Measurements from ENCODE around the gene TNRC6C. TPM values are rescaled to one million over a fixed set of nuclear protein-coding genes. Genes with fewer than 3 reads are reported as not detected.

The TNRC6C gene
- total RNA-seq, 1 donor from 2014 or later, result 64.7 TPM

DNA sequence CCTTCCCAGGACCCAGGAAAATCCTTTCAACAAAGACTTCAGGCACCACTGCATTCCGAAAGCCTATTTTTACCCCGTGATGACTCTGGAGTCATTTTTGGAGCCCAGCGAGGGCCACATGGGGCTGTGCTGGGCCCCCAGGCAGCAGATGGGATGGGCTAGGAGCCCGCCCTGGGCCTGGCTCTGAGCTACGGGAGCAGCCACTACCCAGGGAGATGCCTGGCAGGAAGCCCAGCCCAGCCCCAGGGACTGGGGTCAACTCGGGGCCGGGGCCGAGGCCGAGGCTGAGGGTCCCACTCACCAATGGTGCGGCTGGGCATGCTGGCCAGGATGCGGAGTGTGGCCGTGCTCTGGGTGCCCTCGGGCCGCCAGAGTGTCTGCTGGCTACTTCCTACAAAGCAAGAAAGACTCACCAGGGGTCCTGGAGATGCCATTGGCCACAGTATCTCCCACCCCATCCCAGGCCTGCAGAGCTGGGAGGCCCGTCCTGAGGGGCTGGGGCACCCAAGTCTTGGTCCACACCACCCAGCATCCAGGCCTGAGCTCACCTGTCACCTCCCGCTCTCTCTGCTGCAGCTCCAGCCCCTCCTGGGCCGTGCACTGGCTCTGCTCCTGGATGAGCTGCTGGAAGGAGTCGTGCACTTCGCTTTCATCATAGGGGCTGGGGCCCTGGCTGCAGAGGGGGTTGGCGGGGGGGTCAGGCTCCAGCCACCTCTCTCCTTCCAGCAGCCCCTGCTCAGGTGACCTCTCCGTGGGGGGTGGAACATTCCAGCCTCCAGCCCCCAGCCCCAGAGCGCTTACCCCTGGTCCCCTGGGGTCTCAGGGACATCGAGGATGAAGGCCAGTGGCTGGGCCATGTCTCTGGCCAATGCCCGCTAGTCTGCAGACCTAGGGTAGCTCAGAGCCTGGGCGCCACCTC lies 167.7 kb downstream of the TNRC6C start:
- Mint-ChIP-seq H3K27ac (ENCODE audit: unreplicated experiment) (no peak overlapping the region), H3K9me3 (ENCODE audit: unreplicated experiment) (peaks cover 4% of the 10 kb centered on the region), H3K4me3 (ENCODE audit: unreplicated experiment) (no peak overlapping the region), H3K4me1 (ENCODE audit: low read depth, unreplicated experiment) (no peaks in the 10 kb centered on the region), H3K27me3 (ENCODE audit: unreplicated experiment) (peaks cover 15% of the 10 kb centered on the region), H3K36me3 (ENCODE audit: unreplicated experiment) (no peaks in the 10 kb centered on the region)
- TF ChIP-seq, protein P1, sequence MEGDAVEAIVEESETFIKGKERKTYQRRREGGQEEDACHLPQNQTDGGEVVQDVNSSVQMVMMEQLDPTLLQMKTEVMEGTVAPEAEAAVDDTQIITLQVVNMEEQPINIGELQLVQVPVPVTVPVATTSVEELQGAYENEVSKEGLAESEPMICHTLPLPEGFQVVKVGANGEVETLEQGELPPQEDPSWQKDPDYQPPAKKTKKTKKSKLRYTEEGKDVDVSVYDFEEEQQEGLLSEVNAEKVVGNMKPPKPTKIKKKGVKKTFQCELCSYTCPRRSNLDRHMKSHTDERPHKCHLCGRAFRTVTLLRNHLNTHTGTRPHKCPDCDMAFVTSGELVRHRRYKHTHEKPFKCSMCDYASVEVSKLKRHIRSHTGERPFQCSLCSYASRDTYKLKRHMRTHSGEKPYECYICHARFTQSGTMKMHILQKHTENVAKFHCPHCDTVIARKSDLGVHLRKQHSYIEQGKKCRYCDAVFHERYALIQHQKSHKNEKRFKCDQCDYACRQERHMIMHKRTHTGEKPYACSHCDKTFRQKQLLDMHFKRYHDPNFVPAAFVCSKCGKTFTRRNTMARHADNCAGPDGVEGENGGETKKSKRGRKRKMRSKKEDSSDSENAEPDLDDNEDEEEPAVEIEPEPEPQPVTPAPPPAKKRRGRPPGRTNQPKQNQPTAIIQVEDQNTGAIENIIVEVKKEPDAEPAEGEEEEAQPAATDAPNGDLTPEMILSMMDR (IDR thresholded peaks at IDR 0.05; ENCODE audit: partially characterized antibody, unreplicated experiment), result no peak
- no peak for DNase-seq

DNA sequence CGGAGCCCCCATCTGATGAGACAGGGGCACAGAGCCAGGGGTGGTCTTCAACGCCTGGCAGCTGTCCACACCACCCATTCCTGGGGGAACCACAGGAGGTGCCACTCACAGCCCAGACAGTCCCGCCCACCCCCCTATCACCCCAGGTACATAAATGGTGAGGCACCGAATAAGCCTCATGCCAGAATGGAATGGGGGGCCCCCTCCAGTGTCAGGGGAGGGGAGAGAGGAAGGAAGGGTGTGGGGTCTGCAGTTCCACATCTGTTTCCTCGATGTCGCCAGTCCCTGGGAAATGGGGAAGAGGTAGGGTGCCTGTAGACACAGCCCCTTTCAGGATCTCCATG lies 168.4 kb downstream of the TNRC6C start:
- no peak overlapping the region for H3K4me3 Mint-ChIP-seq (ENCODE audit: unreplicated experiment)
- no peaks in the 10 kb centered on the region for H3K36me3 Mint-ChIP-seq (ENCODE audit: unreplicated experiment)
- peaks cover 15% of the 10 kb centered on the region for H3K27me3 Mint-ChIP-seq (ENCODE audit: unreplicated experiment)
- H3K27ac Mint-ChIP-seq (ENCODE audit: unreplicated experiment), result no peak overlapping the region
- TF ChIP-seq, protein P1 (IDR thresholded peaks at IDR 0.05; ENCODE audit: partially characterized antibody, unreplicated experiment), result no peak
- DNase-seq, result no peak
- no peaks in the 10 kb centered on the region for H3K4me1 Mint-ChIP-seq (ENCODE audit: low read depth, unreplicated experiment)
- H3K9me3 Mint-ChIP-seq (ENCODE audit: unreplicated experiment), result peaks cover 4% of the 10 kb centered on the region

DNA sequence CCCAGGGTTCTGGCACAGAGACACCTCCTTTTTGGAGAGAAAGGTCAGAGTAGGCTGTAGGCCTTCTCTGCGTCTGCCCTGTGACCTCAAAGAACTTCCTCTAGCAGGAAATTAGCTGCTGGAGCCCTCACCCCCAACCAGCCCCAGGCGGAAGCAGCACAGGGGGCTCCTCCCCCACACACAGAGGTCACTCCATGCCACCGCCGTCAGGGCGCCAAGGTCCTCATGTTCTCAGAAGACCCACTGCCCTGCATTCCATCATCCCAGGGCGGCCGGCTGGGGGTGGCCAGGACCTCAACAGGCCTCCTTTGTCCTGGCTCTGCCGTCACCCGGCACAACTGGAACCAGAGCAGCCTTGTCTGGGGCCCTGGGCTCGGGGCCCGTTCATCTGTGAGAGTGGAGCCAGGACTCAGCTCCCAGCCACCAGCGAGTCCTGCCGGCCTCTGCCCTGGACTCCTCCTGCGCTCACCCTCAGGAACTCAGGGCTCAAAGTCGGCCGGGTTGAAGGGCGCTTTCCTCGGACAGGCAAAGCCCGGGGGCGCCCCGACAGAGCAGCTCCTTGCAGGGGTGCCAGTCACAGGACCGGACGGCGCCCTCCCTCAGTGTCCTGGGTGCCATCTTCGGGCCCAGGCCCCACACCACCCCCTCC lies 168.9 kb downstream of the TNRC6C start:
- no peaks in the 10 kb centered on the region for H3K4me1 Mint-ChIP-seq (ENCODE audit: low read depth, unreplicated experiment)
- peaks cover 14% of the 10 kb centered on the region for H3K27me3 Mint-ChIP-seq (ENCODE audit: unreplicated experiment)
- no peak overlapping the region for H3K27ac Mint-ChIP-seq (ENCODE audit: unreplicated experiment)
- H3K4me3 Mint-ChIP-seq (ENCODE audit: unreplicated experiment), result no peak overlapping the region
- TF ChIP-seq, protein P1 (IDR thresholded peaks at IDR 0.05; ENCODE audit: partially characterized antibody, unreplicated experiment), result no peak
- no peaks in the 10 kb centered on the region for H3K36me3 Mint-ChIP-seq (ENCODE audit: unreplicated experiment)
- DNase-seq, result no peak
- H3K9me3 Mint-ChIP-seq (ENCODE audit: unreplicated experiment), result peaks cover 4% of the 10 kb centered on the region

DNA sequence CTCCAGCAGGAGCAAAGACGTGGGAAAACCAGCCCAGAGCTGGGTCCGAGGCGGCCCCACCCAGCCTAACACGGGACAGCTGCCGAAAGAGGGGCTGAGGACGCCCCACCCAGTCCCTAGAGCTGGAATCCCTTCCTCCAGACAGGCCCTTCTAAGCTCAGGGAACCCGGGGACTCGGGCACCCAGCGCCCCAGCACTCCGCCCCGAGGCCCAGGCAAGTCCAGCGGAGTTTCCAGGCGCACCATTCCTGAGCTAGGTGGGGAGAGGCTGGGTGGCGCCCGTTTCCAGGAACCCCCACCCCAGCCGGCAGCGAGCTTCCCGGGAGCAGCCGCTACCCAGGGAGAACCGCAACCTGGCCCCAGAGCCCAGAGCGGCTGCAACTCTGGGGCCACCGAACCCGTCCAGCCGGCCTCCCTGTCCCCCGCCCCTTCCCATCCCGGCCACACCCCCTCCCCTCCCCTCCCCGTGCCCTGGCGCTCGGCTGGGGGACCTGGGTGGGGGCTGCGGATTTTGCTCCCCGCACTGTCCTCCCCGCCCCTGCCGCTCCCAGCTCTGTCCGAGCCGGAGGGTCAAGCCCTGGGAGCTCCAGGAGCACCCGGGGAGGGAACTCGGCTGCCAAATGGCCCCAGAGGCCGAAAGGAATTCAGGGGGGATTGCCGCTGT lies 169.5 kb downstream of the TNRC6C start:
- H3K4me3 Mint-ChIP-seq (ENCODE audit: unreplicated experiment), result no peak overlapping the region
- TF ChIP-seq, protein P1 (IDR thresholded peaks at IDR 0.05; ENCODE audit: partially characterized antibody, unreplicated experiment), result no peak
- peaks cover 4% of the 10 kb centered on the region for H3K9me3 Mint-ChIP-seq (ENCODE audit: unreplicated experiment)
- no peaks in the 10 kb centered on the region for H3K4me1 Mint-ChIP-seq (ENCODE audit: low read depth, unreplicated experiment)
- DNase-seq, result no peak
- H3K36me3 Mint-ChIP-seq (ENCODE audit: unreplicated experiment), result no peaks in the 10 kb centered on the region
- H3K27ac Mint-ChIP-seq (ENCODE audit: unreplicated experiment), result no peak overlapping the region
- H3K27me3 Mint-ChIP-seq (ENCODE audit: unreplicated experiment), result peaks cover 14% of the 10 kb centered on the region
